Rectal smooth muscle tissue (tissue), 1 donor: Measurements from ENCODE around the gene BCL2L12.

ENCODE experiments used
- H3K27ac ChIP-seq: one replicate; pipeline ENCODE4 v1.7.0; 2013; ENCODE audit warnings: low read depth, low read length, inconsistent platforms
- H3K27me3 ChIP-seq: one replicate; pipeline ENCODE4 v1.7.0; 2013; ENCODE audit warnings: low read length; ENCODE audit not compliant: control insufficient read depth, insufficient read depth
- H3K36me3 ChIP-seq: one replicate; pipeline ENCODE4 v1.7.0; 2013; ENCODE audit warnings: low read length; ENCODE audit not compliant: control insufficient read depth, insufficient read depth
- H3K4me1 ChIP-seq: one replicate; pipeline ENCODE4 v1.7.0; 2013; ENCODE audit warnings: low read length; ENCODE audit not compliant: control insufficient read depth, insufficient read depth
- H3K4me3 ChIP-seq: one replicate; pipeline ENCODE4 v1.7.0; 2013; ENCODE audit warnings: low read length
- H3K9ac ChIP-seq: one replicate; pipeline ENCODE4 v1.7.0; 2013; ENCODE audit warnings: low read length

Gene BCL2L12

GRCh38 chr19:49646586-49646985 lies 19.1 kb upstream of the BCL2L12 start:
- H3K27ac ChIP-seq: no peak overlapping the region
- H3K4me3 ChIP-seq: no peak overlapping the region
- no peaks in the 10 kb centered on the region for H3K27me3 ChIP-seq
- peaks cover 17% of the 10 kb centered on the region for H3K36me3 ChIP-seq
- H3K4me1 ChIP-seq: peaks cover 14% of the 10 kb centered on the region
- no peak overlapping the region for H3K9ac ChIP-seq

GRCh38 chr19:49651029-49651819 lies 14.5 kb upstream of the BCL2L12 start:
- Histone ChIP-seq H3K36me3 (peaks cover 40% of the 10 kb centered on the region), H3K4me3 (no peak overlapping the region), H3K9ac (no peak overlapping the region), H3K4me1 (no peaks in the 10 kb centered on the region), H3K27ac (no peak overlapping the region), H3K27me3 (no peaks in the 10 kb centered on the region)

- no peaks in the 10 kb centered on the region for H3K4me1 ChIP-seq
- no peak overlapping the region for H3K4me3 ChIP-seq
- no peak overlapping the region for H3K27ac ChIP-seq
- H3K36me3 ChIP-seq: peaks cover 40% of the 10 kb centered on the region
- no peak overlapping the region for H3K9ac ChIP-seq
- no peaks in the 10 kb centered on the region for H3K27me3 ChIP-seq
Observed at GRCh38 chr19:49651820-49652550, 13.7 kb upstream of the BCL2L12 start.

- no peak overlapping the region for H3K4me3 ChIP-seq
- H3K27ac ChIP-seq: no peak overlapping the region
- no peak overlapping the region for H3K9ac ChIP-seq
- no peaks in the 10 kb centered on the region for H3K27me3 ChIP-seq
- peaks cover 41% of the 10 kb centered on the region for H3K36me3 ChIP-seq
- no peaks in the 10 kb centered on the region for H3K4me1 ChIP-seq
Observed at GRCh38 chr19:49652551-49653465, 12.9 kb upstream of the BCL2L12 start.

GRCh38 chr19:49653466-49653806 lies 12.3 kb upstream of the BCL2L12 start:
- no peak overlapping the region for H3K27ac ChIP-seq
- H3K4me1 ChIP-seq: no peaks in the 10 kb centered on the region
- no peaks in the 10 kb centered on the region for H3K27me3 ChIP-seq
- no peak overlapping the region for H3K4me3 ChIP-seq
- H3K9ac ChIP-seq: no peak overlapping the region
- H3K36me3 ChIP-seq: peaks cover 43% of the 10 kb centered on the region

GRCh38 chr19:49654581-49654980 lies 11.2 kb upstream of the BCL2L12 start:
- Histone ChIP-seq H3K9ac (no peak overlapping the region), H3K36me3 (peaks cover 46% of the 10 kb centered on the region), H3K27ac (no peak overlapping the region), H3K27me3 (no peaks in the 10 kb centered on the region), H3K4me1 (no peaks in the 10 kb centered on the region), H3K4me3 (no peak overlapping the region)

- Histone ChIP-seq H3K27ac (no peak overlapping the region), H3K36me3 (peaks cover 48% of the 10 kb centered on the region), H3K27me3 (no peaks in the 10 kb centered on the region), H3K4me1 (no peaks in the 10 kb centered on the region), H3K9ac (no peak overlapping the region), H3K4me3 (no peak overlapping the region)
Observed at GRCh38 chr19:49655570-49656455, 9.9 kb upstream of the BCL2L12 start.

- Histone ChIP-seq H3K27ac (no peak overlapping the region), H3K36me3 (peaks cover 51% of the 10 kb centered on the region), H3K4me3 (no peak overlapping the region), H3K9ac (no peak overlapping the region), H3K27me3 (no peaks in the 10 kb centered on the region), H3K4me1 (no peaks in the 10 kb centered on the region)
Observed at GRCh38 chr19:49656456-49657109, 9.2 kb upstream of the BCL2L12 start.

GRCh38 chr19:49657493-49658138 lies 8.1 kb upstream of the BCL2L12 start:
- Histone ChIP-seq H3K4me3 (no peak overlapping the region), H3K27me3 (no peaks in the 10 kb centered on the region), H3K27ac (no peak overlapping the region), H3K9ac (no peak overlapping the region), H3K36me3 (peaks cover 52% of the 10 kb centered on the region), H3K4me1 (no peaks in the 10 kb centered on the region)

GRCh38 chr19:49658139-49658517 lies 7.6 kb upstream of the BCL2L12 start:
- H3K36me3 ChIP-seq: peaks cover 50% of the 10 kb centered on the region
- no peak overlapping the region for H3K27ac ChIP-seq
- no peak overlapping the region for H3K4me3 ChIP-seq
- H3K27me3 ChIP-seq: no peaks in the 10 kb centered on the region
- H3K4me1 ChIP-seq: no peaks in the 10 kb centered on the region
- no peak overlapping the region for H3K9ac ChIP-seq
